Keratinocyte (primary cell): Measurements from ENCODE around the gene TBC1D14. TPM values are rescaled to one million over a fixed set of nuclear protein-coding genes. Genes with fewer than 3 reads are reported as not detected.

ENCODE experiments used
- DNase-seq: peaks from one replicate; pipeline ENCODE4 v3.0.0-alpha.2; 2011; ENCODE audit warnings: low read depth, missing footprints, low spot score
- FAIRE-seq: peaks from 2 replicates; lab custom pipeline; 2011; peaks lifted over from hg19 to GRCh38; lab: Jason Lieb, UNC
- H2AFZ ChIP-seq: 2 replicates; pipeline ENCODE4 v1.6.0; 2012; ENCODE audit warnings: low read length, control low read depth, inconsistent platforms; ENCODE audit not compliant: control insufficient read depth
- H3K27ac ChIP-seq: 2 replicates; pipeline ENCODE4 v1.5.1; 2011; ENCODE audit warnings: low read length; ENCODE audit not compliant: control insufficient read depth, insufficient read depth
- H3K27me3 ChIP-seq: 3 replicates; pipeline ENCODE4 v1.6.0; 2011; ENCODE audit warnings: low read length; ENCODE audit not compliant: control insufficient read depth, insufficient read depth; ENCODE audit errors: extremely low read depth
- H3K36me3 ChIP-seq, 2 experiments: 2 replicates in 1 of 2; 3 replicates in 1 of 2; pipeline ENCODE4 v1.5.1; 2011; ENCODE audit warnings: low read length in 2 of 2, mild to moderate bottlenecking in 1 of 2; ENCODE audit not compliant: control insufficient read depth in 2 of 2, insufficient read depth in 2 of 2; ENCODE audit errors: extremely low read depth in 1 of 2
- H3K4me1 ChIP-seq: 3 replicates; pipeline ENCODE4 v1.5.1; 2011; ENCODE audit warnings: low read length; ENCODE audit not compliant: control insufficient read depth, insufficient read depth; ENCODE audit errors: extremely low read depth
- H3K4me2 ChIP-seq: 3 replicates; pipeline ENCODE4 v1.6.0; 2011; ENCODE audit warnings: low read depth, low read length; ENCODE audit not compliant: control insufficient read depth, insufficient read depth; ENCODE audit errors: extremely low read depth
- H3K4me3 ChIP-seq, 3 experiments: fragments of 200-600 bp in 1 of 3; sonication (generic) in 1 of 3; 2 replicates in 2 of 3; 3 replicates in 1 of 3; pipeline ENCODE4 v1.5.1; 2011 to 2016; ENCODE audit warnings: low read length in 3 of 3, mild to moderate bottlenecking in 3 of 3, control low read depth in 2 of 3, inconsistent platforms in 1 of 3, low read depth in 1 of 3, mixed read lengths in 1 of 3, mixed run types in 1 of 3, moderate library complexity in 1 of 3; ENCODE audit not compliant: control insufficient read depth in 2 of 3, insufficient read depth in 2 of 3; ENCODE audit errors: extremely low read depth in 1 of 3
- H3K79me2 ChIP-seq: 2 replicates; pipeline ENCODE4 v1.6.0; 2012; ENCODE audit warnings: low read length; ENCODE audit not compliant: control insufficient read depth, insufficient read depth
- H3K9ac ChIP-seq: 3 replicates; pipeline ENCODE4 v1.6.0; 2011; ENCODE audit warnings: low read length; ENCODE audit not compliant: control insufficient read depth, insufficient read depth; ENCODE audit errors: extremely low read depth
- H3K9me1 ChIP-seq: 3 replicates; pipeline ENCODE4 v1.6.0; 2011; ENCODE audit warnings: low read length; ENCODE audit not compliant: control insufficient read depth, insufficient read depth; ENCODE audit errors: extremely low read depth
- H3K9me3 ChIP-seq: 2 replicates; pipeline ENCODE4 v1.5.1; 2012; ENCODE audit warnings: low read depth, low read length; ENCODE audit not compliant: control insufficient read depth
- H4K20me1 ChIP-seq: 3 replicates; pipeline ENCODE4 v1.6.0; 2011; ENCODE audit warnings: low read length; ENCODE audit not compliant: control insufficient read depth, insufficient read depth; ENCODE audit errors: extremely low read depth
- EZH2 ChIP-seq: IDR thresholded peaks from one replicate; pipeline ENCODE4 v1.6.1; 2012; ENCODE audit warnings: inconsistent platforms, mild to moderate bottlenecking, low read length, moderate library complexity
- dilution Hi-C: fragments of 300-500 bp; cut with MboI; formaldehyde crosslinking; loops from one replicate; pipeline ENCODE4 v1.7.0; 2020; ENCODE audit warnings: low sequenced_read_pairs; ENCODE audit not compliant: extremely low pct_ligation_motif_present
- polyA plus RNA-seq, 5 experiments: library from polyadenylated mRNA; depleted of rRNA in 3 of 5; stranded (reverse) in 3 of 5; stranded (forward) in 1 of 5; unstranded in 1 of 5; fragments of >200 nt; gene quantifications; 1 replicate in 1 of 5; 2 replicates in 3 of 5; 3 replicates in 1 of 5; pipeline versions ENCODE4 v1.2.1 to v1.2.3, GENCODE V29; 2011 to 2012; ENCODE audit warnings: missing spikeins in 2 of 5, low read depth in 1 of 5, low replicate concordance in 1 of 5
- TF ChIP-seq, protein P1 (sequence below), 3 experiments: IDR thresholded peaks in 1 of 3; conservative IDR thresholded peaks in 1 of 3; optimal IDR thresholded peaks in 1 of 3; 2 replicates in 2 of 3; 3 replicates in 1 of 3; pipeline versions ENCODE3 to v1.5.1; 2011; ENCODE audit warnings: low read length in 3 of 3, mild to moderate bottlenecking in 3 of 3, moderate library complexity in 2 of 3, control low read depth in 1 of 3, inconsistent platforms in 1 of 3; ENCODE audit not compliant: insufficient read depth in 2 of 3; ENCODE audit errors: extremely low read depth in 1 of 3

The TBC1D14 gene
- polyA plus RNA-seq, 1 donor (not counting 4 experiments of a cell fraction or from before 2014, with no cell fraction given) = 55.1 TPM

DNA sequence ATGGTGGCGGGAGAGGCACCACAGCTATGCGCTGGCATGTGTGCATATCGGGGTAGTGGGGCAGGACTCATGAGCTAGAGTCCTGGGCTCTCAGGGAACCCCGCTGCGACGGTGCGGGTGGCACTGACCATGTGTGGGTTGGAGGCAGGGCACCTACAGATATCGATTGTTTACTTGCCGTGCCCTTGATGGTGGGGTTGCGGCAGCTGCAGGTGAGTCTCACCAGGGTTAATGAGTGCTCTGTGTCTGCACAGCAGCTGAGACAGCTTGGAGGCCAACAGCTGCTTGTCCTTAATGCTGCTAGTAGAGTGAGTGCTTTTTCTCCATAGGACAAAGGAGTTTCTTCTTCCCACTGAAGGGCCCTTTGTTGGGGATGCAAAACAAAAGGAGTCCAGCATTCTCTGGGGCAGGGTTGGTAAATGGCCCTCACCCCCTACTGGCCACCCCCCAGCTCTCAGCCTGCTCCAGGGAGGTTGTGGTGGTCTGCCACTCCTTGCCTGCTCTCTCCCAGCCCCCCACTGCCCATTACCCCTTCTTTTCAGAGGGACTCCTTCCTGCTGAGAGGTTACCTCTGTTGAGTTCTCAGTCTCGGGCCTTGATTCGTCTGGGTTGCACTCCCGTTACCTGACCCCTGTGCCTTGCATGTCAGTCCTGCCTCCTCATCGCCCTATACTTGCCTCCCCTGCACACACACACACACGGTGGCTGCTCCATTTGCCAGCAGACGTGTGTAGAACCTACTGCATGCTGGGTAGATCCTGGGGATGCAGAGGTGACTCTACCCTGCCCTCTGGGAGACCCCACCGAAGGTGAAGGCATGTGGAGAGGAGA lies 52.8 kb downstream of the TBC1D14 start:
- Histone ChIP-seq H3K79me2 (no peaks in the 10 kb centered on the region), H3K9me3 (no peaks in the 10 kb centered on the region), H3K4me3 (no peak overlapping the region), H3K4me1 (no peaks in the 10 kb centered on the region), H2AFZ (no peak overlapping the region), H3K27ac (no peak overlapping the region), H3K9me1 (no peaks in the 10 kb centered on the region), H4K20me1 (no peaks in the 10 kb centered on the region), H3K27me3 (no peaks in the 10 kb centered on the region), H3K9ac (no peak overlapping the region), H3K36me3 (no peaks in the 10 kb centered on the region), H3K4me2 (no peak overlapping the region)
- dilution Hi-C loops = no loop called here
- no peak for FAIRE-seq
- TF ChIP-seq, protein P1, sequence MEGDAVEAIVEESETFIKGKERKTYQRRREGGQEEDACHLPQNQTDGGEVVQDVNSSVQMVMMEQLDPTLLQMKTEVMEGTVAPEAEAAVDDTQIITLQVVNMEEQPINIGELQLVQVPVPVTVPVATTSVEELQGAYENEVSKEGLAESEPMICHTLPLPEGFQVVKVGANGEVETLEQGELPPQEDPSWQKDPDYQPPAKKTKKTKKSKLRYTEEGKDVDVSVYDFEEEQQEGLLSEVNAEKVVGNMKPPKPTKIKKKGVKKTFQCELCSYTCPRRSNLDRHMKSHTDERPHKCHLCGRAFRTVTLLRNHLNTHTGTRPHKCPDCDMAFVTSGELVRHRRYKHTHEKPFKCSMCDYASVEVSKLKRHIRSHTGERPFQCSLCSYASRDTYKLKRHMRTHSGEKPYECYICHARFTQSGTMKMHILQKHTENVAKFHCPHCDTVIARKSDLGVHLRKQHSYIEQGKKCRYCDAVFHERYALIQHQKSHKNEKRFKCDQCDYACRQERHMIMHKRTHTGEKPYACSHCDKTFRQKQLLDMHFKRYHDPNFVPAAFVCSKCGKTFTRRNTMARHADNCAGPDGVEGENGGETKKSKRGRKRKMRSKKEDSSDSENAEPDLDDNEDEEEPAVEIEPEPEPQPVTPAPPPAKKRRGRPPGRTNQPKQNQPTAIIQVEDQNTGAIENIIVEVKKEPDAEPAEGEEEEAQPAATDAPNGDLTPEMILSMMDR (optimal IDR thresholded peaks at IDR 0.05 in 1 of 3, IDR thresholded peaks at IDR 0.05 in 1 of 3, conservative IDR thresholded peaks at IDR 0.05 in 1 of 3; ENCODE audit: extremely low read depth in 1 of 3, insufficient read depth in 2 of 3, low read length in 3 of 3) = no peak
- TF ChIP-seq EZH2 = no peak
- no peak for DNase-seq

DNA sequence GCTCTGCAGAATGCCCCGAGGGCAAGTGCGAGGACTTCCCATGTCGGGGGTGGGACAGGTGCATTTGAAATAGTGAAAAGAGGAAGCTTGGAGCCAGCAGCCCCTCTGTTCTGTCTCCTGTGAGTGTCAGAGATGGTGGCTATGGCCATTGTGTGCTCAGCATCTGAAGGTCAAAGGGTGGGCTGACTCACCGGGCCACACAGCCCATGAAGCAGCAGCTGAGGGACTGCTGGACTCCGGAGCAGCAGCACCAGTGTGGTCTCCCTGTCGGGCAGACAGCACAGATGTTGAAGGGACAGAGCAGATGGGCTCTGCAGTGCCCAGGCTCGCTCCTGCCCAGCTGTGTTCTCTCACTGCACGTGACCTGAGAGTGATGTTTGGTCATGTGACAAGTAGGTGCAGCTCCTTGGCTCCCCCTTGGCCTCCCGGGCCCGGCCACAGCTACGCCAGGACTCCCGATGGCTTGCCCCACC lies 53.5 kb downstream of the TBC1D14 start:
- no peak for FAIRE-seq
- H3K9me3 ChIP-seq = no peaks in the 10 kb centered on the region
- dilution Hi-C loops = no loop called here
- H3K9ac ChIP-seq = no peak overlapping the region
- no peaks in the 10 kb centered on the region for H3K9me1 ChIP-seq
- H3K4me3 ChIP-seq = no peak overlapping the region
- H2AFZ ChIP-seq = no peak overlapping the region
- no peaks in the 10 kb centered on the region for H3K27me3 ChIP-seq
- H3K27ac ChIP-seq = no peak overlapping the region
- TF ChIP-seq, protein P1 (optimal IDR thresholded peaks at IDR 0.05 in 1 of 3, IDR thresholded peaks at IDR 0.05 in 1 of 3, conservative IDR thresholded peaks at IDR 0.05 in 1 of 3; ENCODE audit: extremely low read depth in 1 of 3, insufficient read depth in 2 of 3, low read length in 3 of 3) = no peak
- no peak for TF ChIP-seq EZH2
- H3K79me2 ChIP-seq = no peaks in the 10 kb centered on the region
- H3K4me1 ChIP-seq = no peaks in the 10 kb centered on the region
- peaks cover 0 to 1% of the 10 kb centered on the region in 2 experiments for H3K36me3 ChIP-seq
- DNase-seq = no peak
- H3K4me2 ChIP-seq = no peak overlapping the region
- no peaks in the 10 kb centered on the region for H4K20me1 ChIP-seq
